Transverse colon (tissue), 3 donors: ENCODE data around the gene TLE3.

ENCODE experiments used
- EP300 ChIP-seq: sonication (generic); formaldehyde crosslinking; IDR thresholded peaks from one replicate; pipeline ENCODE4 v1.6.1; 2017; ENCODE audit warnings: antibody characterized with exemption, low read depth
- TF ChIP-seq, protein P1 (sequence below), 5 experiments: fragments of 200-600 bp in 3 of 5; fragments of 450-650 bp in 2 of 5; sonication (generic) in 3 of 5; IDR thresholded peaks; 1 replicate in 2 of 5; 2 replicates in 3 of 5; pipeline ENCODE4 v1.5.1; 2016 to 2017; ENCODE audit warnings: antibody characterized with exemption in 5 of 5, inconsistent platforms in 3 of 5, mild to moderate bottlenecking in 2 of 5, moderate library complexity in 1 of 5

DNA sequence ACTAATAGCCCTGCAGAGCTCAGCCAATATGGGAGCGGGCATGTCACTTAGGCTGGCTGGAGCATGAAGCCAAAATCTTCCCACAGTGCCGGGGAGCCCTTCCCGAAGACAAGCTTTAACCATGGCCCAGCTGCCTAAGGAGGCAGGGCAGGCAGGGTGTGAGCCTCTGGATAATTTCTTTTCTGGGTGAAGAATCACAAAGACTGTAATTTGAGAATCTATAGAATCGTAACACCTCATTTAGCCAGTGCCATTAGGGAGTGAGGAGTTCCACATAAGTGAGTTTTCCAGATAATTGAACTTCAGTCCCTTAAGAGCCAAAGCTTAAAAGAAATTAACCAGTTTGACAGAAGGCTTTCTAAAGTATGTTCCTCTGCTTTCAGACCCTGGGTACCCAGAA is 40.2 kb upstream of the TLE3 start:
- TF ChIP-seq, protein P1, sequence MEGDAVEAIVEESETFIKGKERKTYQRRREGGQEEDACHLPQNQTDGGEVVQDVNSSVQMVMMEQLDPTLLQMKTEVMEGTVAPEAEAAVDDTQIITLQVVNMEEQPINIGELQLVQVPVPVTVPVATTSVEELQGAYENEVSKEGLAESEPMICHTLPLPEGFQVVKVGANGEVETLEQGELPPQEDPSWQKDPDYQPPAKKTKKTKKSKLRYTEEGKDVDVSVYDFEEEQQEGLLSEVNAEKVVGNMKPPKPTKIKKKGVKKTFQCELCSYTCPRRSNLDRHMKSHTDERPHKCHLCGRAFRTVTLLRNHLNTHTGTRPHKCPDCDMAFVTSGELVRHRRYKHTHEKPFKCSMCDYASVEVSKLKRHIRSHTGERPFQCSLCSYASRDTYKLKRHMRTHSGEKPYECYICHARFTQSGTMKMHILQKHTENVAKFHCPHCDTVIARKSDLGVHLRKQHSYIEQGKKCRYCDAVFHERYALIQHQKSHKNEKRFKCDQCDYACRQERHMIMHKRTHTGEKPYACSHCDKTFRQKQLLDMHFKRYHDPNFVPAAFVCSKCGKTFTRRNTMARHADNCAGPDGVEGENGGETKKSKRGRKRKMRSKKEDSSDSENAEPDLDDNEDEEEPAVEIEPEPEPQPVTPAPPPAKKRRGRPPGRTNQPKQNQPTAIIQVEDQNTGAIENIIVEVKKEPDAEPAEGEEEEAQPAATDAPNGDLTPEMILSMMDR (IDR thresholded peaks at IDR 0.05): no peak
- TF ChIP-seq EP300: no peak
